Fibroblast of the aortic adventitia (primary cell): ENCODE results near the gene CLSTN1. TPM values are rescaled to one million over a fixed set of nuclear protein-coding genes. Genes with fewer than 3 reads are reported as not detected.

Experiments used
- DNase-seq: peaks from one replicate; pipeline ENCODE4 v3.0.0-alpha.2; 2010; ENCODE audit warnings: low read depth
- H3K4me3 ChIP-seq: 2 replicates; pipeline ENCODE4 v1.5.1; 2011; ENCODE audit warnings: low read depth, mild to moderate bottlenecking, control low read depth, low read length, moderate library complexity
- total RNA-seq: library from RNA; depleted of rRNA; stranded (reverse); fragments of >200 nt; gene quantifications from 2 replicates; pipeline ENCODE4 v1.2.3, GENCODE V29; 2012; ENCODE audit warnings: low replicate concordance
- TF ChIP-seq, protein P1 (sequence below): IDR thresholded peaks from 2 replicates; pipeline ENCODE4 v1.5.1; 2011; ENCODE audit warnings: mild to moderate bottlenecking, low read length, control low read depth, inconsistent platforms; ENCODE audit not compliant: insufficient read depth

CLSTN1 gene
- total RNA-seq, 1 donor = 61.5 TPM

DNA sequence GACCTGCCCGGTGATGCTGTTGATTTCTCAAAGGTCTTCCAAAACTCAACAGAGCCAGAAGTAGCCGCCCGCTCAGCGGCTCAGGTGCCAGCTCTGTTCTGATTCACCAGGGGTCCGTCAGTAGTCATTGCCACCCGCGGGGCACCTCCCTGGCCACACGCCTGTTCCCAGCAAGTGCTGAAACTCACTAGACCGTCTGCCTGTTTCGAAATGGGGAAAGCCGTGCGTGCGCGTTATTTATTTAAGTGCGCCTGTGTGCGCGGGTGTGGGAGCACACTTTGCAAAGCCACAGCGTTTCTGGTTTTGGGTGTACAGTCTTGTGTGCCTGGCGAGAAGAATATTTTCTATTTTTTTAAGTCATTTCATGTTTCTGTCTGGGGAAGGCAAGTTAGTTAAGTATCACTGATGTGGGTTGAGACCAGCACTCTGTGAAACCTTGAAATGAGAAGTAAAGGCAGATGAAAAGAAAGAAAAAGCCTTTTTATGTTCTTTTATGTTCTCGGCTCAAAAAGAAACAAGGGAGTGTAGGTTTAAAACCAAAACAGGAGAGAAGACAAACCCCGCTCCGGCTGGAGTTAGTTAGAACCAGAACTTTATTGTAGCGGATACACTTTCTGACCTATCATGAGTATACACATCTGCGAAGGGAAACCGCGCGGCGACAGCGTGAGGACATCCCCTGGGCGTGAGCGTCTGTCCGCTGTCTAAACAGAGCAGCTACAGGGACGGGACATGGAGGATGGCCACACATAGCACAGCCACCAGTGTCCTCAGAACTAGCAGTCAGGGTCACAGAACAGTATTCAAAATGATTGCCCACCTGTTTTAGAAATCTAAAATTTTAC, 95.1 kb downstream of the CLSTN1 start:
- H3K4me3 ChIP-seq = no peak overlapping the region
- TF ChIP-seq, protein P1, sequence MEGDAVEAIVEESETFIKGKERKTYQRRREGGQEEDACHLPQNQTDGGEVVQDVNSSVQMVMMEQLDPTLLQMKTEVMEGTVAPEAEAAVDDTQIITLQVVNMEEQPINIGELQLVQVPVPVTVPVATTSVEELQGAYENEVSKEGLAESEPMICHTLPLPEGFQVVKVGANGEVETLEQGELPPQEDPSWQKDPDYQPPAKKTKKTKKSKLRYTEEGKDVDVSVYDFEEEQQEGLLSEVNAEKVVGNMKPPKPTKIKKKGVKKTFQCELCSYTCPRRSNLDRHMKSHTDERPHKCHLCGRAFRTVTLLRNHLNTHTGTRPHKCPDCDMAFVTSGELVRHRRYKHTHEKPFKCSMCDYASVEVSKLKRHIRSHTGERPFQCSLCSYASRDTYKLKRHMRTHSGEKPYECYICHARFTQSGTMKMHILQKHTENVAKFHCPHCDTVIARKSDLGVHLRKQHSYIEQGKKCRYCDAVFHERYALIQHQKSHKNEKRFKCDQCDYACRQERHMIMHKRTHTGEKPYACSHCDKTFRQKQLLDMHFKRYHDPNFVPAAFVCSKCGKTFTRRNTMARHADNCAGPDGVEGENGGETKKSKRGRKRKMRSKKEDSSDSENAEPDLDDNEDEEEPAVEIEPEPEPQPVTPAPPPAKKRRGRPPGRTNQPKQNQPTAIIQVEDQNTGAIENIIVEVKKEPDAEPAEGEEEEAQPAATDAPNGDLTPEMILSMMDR = no peak
- DNase-seq = no peak

DNA sequence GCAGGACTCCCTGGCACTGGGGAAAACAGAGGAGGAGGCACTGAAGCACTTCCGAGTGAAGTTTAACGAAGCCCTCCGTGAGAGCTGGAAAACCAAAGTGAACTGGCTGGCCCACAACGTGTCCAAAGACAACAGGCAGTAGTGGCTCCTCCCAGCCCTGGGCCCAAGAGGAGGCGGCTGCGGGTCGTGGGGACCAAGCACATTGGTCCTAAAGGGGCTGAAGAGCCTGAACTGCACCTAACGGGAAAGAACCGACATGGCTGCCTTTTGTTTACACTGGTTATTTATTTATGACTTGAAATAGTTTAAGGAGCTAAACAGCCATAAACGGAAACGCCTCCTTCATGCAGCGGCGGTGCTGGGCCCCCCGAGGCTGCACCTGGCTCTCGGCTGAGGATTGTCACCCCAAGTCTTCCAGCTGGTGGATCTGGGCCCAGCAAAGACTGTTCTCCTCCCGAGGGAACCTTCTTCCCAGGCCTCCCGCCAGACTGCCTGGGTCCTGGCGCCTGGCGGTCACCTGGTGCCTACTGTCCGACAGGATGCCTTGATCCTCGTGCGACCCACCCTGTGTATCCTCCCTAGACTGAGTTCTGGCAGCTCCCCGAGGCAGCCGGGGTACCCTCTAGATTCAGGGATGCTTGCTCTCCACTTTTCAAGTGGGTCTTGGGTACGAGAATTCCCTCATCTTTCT, 96.7 kb downstream of the CLSTN1 start:
- DNase-seq = no peak
- H3K4me3 ChIP-seq = no peak overlapping the region
- TF ChIP-seq, protein P1 = no peak

DNA sequence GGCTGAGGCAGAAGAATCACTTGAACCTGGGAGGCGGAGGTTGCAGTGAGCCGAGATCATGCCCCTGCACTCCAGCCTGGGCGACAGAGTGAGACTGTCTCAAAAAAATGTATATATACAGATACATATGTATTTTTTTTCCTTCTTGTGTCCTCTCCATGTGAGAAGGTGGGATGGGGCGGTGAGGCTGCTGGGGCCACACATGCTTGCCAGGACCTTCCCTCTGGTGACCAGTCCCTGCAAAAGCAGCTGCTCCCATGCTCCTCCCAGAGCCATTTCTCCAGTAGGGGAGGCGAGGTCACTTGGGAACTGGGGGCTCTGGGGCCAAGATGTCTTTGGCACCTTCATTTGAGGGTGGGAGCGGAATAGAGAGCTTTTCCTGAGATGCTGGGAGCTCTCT, 97.4 kb downstream of the CLSTN1 start:
- TF ChIP-seq, protein P1 = no peak
- no peak overlapping the region for H3K4me3 ChIP-seq
- DNase-seq = no peak

DNA sequence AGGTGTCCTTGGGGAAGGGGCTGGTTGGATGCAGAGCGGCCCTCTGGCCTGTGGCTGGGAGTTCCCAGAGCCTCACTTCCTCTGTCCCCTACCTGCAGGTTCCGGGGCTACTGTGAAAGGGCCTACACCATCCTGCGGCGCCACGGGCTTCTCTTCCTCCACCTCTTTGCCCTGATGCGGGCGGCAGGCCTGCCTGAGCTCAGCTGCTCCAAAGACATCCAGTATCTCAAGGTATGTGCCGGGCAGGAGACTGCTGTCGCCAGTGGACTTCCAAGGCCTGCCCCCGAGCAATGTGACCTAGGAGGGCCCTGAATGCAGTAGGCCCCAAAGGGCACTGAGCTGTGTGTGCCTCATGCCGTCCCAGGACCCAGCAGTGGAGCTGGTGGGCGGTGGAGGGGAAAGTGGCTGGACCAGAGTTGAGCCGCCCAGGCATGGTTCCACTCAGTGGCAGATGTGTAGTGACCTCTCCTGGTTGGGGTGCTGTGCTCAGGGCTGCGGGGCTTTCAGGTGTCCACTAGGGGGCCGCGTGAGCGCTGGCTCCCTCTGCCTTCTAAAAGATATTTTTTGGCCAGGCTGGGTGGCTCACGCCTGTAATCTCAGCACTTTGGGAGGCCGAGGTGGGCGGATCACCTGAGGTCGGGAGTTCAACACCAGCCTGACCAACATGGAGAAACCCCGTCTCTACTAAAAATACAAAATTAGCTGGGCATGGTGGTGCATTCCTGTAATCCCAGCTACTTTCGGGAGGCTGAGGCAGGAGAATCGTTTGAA, 98.9 kb downstream of the CLSTN1 start:
- TF ChIP-seq, protein P1 = peak; percentile 86
- no peak overlapping the region for H3K4me3 ChIP-seq
- DNase-seq = peak; percentile 36

DNA sequence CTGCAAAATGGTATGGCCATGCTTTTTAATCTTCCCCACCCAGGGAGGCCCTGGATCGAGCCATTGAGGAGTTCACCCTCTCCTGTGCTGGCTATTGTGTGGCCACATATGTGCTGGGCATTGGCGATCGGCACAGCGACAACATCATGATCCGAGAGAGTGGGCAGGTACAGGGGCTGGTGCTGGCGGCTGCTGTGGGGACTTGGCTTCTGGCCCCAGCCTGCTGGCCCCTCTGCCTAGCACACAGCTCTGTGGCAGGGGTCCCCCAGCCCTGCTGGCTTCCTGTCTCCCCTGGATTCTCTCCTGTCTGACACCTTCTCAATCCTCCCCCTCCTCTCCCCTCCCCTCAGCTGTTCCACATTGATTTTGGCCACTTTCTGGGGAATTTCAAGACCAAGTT, 99.8 kb downstream of the CLSTN1 start:
- TF ChIP-seq, protein P1 = no peak
- no peak overlapping the region for H3K4me3 ChIP-seq
- DNase-seq = no peak

DNA sequence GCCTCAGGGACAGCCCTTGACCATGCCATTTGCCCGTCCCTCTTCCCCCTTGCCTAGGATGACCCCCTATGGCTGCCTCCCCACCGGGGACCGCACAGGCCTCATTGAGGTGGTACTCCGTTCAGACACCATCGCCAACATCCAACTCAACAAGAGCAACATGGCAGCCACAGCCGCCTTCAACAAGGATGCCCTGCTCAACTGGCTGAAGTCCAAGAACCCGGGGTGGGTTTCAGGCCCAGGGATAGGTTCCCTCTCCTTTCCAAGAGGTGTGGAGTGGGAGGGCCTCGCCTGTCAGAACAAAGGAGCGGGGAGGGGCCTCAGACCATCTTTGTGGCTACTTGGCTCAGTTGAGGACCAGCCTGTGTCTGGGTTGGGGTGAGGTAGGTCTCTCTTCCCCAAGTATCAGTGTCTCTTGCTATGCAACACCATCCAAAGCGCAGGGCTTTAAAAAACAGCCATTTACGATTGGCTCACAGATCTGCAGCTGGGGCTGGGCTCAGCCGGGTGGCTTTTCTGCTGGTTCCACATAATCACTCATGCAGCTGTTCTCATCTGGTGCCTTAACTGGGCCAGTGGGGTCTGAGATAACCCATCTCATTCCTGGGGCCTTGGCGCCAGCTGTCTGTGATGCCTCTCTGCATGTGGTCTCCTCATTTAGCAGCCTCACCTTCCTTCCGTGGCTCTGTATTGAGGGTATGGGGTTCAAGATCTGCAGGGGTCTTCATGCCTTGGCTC, 100.5 kb downstream of the CLSTN1 start:
- DNase-seq = no peak
- H3K4me3 ChIP-seq = no peak overlapping the region
- TF ChIP-seq, protein P1 = no peak
